NCI-H446 (cell line): ENCODE data around the gene HDAC4.

Experiments used
- DNase-seq, 2 experiments: peaks; one replicate each; lab custom pipeline; 2025; lab: John Stamatoyannopoulos, UW

HDAC4 gene

DNA sequence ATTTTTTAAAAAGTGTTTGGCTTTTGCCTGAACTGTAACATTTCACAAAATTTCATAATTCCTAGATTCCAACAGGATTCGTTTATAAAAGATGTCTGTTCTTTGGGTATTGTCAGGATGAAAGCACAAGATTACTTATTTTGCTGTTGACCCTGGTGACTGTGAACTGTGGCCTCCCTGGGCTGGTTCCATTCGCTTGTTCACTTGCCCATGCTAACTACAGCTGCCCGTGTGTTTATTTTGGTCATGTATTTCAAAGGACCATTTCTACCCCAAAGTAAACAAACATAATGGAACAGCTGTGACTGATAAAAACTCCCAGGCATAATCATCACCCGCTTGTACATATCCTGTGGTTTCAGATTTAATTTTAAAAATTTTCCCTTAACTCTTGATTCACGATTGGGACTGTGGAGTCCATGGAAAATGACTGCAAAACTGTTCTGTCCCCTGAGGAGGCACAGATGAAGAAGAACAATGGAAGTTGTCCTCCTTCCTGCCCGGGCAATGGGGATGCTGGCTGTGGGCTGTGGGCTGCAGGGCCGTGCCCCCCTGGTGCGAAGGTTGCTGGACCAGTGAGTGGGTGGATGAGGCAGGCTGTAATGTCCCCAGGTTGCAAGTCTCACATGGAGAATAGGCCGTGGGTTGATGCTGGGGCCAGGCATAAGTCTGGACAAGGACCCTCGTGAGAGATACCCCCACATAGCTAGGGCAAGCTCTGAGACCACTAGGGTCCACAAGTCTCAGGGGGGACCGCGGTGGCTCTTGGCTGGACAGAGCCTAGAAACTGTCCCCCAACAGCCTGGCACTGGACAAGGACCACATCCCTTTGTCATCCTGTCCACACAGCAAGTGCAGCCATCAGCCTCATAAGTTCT, 28.9 kb upstream of the HDAC4 start:
- no peak for DNase-seq

DNA sequence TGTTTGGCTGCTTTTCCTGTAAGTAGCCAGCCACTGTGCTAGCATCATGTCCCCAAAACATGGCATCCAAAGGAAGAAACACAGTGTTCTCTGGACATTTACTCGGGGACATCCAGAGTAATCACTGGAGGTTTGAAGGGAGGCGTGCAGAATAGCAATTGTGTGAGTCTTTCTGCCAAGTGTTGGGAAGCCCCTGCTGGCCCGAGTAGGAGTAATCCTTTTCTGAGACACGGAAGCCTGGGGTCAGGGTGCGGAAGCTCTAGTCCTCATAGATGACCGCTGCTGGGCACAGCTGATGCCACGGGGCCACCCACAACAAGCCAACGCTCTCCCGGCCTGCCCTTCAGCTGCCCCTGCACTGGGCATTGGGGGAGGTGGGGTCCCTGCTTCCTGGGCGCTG, 24.8 kb upstream of the HDAC4 start:
- no peak for DNase-seq

DNA sequence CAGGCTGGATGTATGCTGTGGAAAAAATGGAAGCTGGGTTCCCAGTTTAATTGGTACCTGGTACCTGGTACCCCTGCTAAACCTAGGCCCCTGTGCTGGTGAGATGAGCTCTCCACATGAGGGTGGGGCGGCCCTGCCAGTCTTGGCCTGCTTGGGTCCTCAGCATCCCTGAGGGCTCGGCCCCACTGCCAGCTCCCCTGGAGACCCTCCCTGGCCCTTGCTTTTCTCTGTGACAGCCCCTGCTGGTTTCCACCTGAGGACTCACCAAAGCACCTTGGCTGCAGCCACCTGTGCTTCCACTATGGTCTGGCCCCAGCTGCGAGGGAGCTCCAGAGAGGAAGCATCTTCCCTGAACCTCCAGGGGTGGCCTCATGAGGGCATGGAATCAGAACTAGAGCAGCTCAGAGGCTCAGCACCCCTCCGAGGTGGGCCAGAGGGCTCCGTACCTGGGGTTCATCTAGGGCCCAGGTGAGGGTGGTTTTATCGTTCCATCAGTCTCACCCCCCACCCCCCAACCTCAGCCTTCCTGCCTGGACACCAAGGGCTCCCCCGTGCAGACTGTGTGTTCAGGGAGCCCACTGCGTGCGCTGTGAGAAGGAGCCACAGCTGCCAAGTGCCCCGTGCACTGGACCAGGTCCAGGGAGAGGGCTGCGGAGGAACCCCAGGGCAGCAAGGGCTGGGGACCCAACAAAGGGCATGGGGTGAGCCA, 23.7 kb upstream of the HDAC4 start:
- DNase-seq, result no peak

DNA sequence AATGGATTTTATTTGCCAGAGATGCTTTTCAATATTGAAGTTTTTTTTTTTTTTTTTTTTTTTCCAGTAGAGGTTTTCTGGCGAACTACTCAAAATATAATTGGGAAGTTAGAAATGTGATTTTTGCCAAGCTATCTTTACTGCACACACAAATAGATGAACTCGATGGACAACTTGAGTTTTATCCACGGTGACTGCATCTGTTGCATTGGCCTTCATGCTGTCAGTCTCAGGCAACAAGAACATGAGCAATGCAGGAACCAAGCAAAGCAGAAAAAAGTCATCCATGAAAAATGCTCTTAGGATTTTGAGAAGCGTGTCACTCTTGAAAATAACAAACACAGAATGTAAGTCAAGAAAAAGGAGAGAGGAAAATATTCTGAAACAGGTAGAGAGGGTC, 22.7 kb upstream of the HDAC4 start:
- DNase-seq, result no peak

DNA sequence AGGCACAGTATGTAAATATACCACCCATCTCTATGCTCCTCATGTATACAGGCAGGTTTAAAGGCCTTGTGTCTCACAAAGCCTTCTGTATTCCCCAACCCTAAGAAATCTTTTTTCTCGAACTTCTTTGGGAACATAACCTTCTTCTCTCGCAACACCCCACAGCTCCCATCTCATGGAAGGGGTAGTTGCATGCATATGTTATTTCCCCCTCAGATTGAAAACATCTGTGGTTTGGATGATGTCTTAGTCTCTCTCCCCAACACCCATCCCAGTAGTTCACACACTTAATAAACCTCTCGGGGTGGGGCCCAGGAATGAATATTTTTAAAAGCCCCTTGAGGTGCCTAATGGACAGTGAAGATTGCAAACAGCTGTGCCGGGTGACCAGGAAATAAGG, 21.0 kb upstream of the HDAC4 start:
- no peak for DNase-seq

DNA sequence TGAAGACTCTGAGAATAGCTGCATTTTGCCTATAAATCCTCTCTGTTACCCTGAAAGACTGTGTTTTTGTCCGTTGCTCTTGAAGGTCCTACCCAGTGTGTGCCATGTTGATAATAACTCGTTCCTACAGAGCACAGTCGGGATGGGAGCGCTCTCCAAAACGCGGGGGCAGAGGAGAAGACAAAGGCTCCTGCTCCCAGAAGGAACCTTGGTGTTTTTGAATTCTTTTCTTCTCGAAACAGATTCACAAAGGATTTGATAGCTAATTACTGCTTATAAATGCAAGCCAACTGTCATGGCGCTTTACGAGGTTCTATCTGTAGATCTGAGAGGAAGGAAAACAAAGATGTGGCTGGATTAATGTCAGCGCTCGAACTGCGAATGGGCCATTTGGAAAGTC, 19.3 kb upstream of the HDAC4 start:
- no peak for DNase-seq

DNA sequence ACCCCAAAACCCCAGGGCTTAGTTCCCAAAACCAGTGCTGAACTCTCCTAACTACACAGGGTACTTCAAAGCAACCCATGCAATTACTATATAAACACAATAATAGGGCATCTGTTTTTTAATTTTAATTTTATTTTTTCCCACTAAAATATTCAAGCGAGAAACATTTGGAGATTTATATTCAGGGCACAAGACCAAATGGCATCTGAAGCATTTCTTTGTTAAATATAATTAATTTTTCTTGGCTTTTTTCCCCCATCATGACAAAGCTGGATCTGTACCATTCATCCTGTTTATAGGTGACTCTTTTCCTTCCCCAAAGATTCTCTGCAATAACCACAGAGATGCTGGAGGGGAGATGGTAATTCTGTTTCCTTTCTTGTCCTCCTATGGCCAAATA, 18.1 kb upstream of the HDAC4 start:
- no peak for DNase-seq

DNA sequence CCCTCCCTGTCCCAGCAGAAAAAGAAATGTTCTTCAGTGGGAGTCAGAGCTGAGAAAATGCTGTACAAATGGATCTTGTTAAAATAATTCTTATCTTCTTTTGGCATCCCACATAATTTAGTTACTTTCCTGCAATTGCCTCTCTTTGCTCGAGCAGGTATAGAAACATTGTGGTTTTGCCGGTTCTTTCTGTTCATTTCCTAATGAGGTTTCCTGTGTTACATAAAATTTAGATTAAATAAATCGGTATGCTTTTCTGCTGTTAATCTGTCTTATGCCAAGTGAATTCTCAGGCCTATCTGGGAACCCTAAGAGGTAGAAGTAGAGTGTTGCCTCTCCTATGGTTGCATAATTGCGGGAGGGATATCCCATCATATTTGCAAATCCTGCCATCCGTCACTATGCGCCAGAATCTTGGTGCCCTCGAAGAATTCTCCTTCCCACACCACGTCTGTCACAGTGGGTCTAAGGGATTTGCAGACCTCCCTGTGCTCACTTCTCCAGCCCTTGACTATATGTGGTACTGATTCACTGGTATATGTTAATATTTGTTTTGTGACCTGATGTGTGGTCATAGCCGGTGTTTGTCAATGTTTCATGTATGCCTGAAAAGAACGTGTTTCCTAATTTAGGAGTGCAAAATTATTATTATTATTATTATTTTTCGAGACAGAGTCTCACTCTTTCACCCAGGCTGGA, 12.2 kb upstream of the HDAC4 start:
- no peak for DNase-seq

DNA sequence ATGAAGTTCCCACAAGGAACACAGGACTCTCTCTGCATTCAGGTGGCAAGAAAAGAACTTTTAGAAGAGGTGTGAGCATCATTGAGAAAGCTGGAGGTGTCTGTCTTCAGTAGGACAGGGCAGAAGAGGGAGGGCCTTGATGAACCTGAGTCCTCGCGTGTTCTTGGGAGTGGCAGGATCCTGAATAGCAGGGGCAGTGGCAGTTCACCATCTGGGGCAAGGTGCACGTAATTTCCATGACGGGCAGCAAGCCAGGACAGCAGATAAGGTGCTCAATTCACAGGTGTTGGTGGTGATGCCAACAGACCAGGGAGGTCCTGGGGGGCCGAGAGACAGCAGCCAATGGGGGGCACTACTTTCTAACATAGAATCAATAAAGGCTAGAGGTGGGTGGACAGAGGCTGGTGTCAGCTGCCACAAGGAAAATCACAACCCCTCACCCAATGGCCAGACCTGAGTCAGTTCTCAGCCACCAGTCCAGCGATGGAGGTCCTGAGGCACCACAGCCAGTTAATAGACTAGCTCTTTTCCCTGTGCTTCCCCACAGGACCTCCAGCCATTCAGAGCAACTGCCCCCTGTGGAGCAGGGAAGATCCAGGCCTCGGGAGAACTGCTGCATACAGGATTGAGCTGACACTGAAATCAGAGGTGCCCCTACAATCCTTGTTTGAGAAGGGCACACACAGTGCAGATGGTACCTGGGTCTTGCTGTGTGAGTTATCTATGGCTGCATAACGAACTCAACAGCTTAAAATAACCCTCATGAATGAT, 10.9 kb upstream of the HDAC4 start:
- DNase-seq, result no peak

DNA sequence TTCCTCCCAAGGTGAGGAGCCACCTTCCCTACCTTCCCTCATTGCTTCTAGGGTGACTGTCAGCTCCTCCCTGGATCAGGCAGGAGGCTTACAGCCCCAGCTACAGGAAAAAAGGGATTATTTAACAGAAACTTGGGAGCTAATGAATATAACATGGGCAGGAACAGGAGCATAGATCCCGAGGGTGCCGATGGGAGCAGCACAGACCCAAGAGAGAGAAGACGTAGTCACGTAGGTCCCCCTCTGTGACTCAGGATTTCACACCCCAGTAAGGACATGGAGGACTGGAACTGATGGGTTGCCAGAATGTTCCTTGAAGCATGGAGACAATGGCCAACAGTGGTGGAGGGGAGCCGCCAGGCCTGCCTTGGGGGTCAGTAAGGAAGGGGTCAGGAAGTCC, 10.3 kb upstream of the HDAC4 start:
- DNase-seq, result no peak

DNA sequence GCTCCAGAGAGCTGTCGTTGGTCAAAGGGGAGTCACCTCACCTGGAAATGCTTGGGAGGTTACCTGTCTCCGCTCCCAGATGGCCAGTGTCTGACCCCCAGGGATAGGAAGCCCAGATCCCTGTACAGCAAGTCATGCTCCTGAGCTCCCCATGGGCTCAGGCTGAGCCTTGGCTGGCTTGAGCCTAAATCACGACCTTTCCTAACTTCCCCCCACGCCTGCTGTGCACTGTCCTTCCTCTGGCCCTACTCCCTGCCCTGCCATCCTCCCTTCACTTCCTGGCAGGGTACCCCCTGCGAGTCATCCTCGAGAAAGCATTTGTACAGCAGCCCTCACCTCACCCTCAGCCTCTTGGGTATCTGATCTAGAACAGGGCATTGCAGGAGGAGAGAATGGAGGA, 9.2 kb upstream of the HDAC4 start:
- no peak for DNase-seq

DNA sequence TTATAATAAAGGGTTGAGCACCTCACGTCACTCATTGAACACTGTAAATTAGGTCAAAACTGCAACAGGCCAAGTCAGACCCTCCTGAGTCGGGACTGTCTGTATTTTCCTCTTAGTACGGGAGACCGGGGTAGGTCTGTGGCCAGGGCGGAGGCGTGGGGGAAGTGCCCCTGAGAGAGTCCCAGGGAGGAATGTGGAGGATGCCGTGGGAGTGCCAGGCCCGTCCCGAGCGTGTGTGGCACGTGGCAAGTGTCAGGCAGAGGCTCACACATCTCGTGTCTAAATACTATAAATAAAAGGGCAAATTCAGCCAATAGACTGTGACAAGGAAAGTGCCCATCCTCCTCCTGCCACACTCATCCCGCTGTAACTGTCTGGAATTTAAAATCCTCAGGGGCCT, 6.3 kb upstream of the HDAC4 start:
- DNase-seq, result no peak

DNA sequence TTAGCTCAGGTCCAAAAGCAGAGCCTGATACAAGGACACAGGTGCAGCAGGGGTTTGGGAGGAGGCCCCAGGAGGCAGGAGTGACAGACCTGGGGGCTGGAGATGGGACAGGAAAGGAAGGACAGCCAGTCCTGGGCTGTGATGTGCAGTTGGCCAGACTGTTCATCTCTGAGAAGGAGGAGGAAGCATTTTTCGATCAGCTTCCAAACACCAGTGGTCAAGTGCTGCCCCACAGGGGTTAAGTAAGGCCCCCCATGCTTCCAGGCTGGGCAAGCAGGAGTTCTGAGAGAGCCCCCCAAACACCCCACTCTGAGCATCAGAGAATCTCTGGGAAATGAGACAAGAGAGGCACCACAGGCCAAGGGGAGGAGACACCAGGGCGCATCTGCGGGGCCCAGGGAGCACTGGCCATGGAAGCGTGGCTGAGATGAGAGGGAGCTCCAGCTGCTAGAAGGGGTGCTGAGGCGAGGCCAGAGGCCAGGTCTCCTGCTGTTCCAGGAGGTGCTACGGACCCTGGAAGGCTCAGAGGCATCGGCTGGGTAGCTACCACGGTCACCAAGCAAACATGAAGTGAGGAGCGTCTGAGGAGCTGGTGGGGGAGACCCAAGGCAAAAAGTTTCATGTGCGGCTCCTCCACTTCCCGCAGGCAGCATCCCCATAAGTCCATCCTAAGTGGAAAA, 5.6 kb upstream of the HDAC4 start:
- no peak for DNase-seq

DNA sequence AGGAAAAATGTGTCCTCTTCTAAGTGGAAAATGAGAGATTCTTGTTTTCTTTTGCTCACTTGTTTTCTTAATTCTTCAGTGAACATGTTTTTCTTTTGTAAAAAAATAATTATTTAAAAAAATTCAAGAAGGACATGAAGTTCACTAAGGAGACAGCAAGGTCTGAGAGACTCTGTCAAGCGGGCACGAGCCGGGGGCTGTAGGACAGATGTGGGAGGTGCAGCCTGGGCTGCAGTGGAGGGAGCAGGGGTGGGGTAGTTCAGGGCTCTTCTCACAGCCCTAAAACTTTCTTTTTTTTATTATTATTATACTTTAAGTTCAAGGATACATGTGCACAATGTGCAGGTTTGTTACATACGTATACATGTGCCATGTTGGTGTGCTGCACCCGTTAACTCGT, 4.3 kb upstream of the HDAC4 start:
- no peak for DNase-seq

DNA sequence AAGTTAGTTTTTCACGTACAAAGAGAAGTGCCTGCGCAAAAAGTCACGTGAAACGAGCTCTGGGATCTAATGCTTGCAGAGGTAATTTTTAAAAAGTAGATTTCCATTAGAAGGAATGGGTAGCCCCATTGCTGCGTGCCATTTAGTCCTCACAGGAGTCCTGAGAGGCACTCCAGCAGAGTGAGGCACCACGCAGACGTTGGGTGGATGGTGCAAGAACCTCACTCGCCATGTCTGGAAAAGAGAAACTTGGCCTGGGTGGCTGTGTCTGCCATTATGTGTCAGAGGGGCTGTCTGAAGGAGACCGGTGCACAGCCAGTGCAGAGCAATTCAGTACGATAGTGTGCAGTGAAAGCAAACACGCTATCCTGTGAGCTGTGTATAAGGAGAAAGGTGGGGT, 1.8 kb upstream of the HDAC4 start:
- DNase-seq, result no peak

DNA sequence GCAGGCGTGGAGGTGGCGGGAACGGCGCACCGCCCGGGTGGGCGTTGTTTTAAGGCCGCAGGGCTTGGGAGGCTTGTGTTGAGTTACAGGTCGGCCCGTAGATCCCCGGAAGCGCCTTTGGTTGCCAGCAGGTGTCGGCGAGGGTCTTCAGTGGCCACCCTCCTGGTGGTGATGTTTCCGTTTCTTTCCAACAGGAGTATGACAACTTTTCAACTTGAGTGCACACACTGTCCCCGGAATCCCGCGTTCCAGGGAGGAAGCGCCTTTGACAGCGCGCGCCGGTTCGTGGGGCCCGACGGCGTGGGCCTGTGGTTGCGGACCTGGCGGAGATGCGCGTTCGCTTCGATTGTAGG, 1.0 kb upstream of the HDAC4 start:
- DNase-seq, result peak in 1 of 2 experiments; percentile 57

DNA sequence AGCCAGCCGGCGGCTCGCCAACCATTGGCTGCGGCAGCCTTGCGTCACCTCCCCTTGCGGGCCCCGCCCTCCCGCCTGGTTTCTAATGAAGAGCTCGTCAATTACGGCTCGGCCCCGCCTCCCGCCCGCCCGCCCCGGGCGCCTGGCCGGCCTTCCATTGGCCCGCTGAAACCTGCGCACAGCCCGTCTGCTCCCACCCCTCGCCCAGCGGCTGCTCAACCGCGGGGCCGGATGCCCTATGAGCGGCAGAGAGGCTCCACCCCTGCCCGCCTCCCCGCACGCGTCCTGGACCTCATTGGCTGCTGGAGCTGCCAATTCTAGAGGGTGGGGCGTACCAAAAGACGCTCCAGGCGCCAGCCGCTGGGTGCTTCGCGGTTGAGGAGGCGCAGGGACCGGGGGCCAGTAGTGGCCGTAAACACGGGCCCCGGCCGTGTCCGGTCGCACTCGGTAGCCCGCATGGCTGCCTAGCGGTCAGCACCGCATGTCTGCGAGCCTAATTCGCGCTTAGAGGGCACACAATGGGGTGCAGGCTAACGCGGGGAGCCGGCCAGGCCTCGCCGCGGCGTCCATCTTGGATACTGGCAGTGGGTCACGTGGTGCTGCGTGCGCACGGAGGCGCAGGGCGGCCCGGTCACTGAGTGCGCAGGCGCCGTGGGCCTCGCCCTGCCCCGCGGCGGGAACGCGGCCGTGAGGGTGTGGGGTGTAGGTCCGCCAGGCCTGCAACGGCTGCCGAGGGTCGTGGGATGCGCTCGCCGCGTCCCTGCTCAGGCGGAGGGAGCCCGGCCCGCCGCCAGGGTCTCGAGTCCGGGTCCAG, 454 bp upstream of the HDAC4 start:
- DNase-seq, result peak; percentile 91 to 98

DNA sequence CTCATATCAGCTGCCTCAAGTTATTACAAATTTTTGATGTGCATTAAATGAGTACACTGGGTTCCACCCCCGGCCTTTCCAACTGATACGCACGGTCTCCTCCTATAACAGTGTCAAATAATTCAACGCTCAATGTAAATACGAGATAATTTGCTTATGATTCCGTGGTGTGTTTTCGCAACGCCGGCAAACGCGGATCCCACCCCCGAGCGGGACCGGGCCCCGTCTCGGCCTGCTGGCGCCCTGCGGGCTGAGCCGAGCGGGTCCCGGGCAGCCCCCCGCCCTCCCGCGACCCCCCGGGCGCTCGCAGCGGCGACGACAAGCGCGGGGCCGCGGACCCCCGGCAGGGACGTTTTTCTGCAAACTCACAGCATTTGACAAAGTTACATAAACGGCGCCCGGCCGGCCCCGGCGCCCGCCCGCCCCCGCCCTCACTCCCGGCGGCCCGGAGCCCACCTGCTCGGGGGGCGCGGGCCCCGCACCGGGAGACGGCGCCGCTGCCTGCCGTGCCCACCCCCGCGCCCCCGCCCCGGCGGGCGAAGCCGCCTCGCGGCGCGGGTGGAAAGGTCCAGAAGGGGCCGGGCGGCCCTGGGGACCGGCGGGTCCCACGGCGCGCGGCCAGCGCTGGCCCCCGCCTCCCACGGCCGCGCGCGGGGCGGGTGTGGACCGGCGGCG, 762 bp downstream of the HDAC4 start:
- no peak for DNase-seq

DNA sequence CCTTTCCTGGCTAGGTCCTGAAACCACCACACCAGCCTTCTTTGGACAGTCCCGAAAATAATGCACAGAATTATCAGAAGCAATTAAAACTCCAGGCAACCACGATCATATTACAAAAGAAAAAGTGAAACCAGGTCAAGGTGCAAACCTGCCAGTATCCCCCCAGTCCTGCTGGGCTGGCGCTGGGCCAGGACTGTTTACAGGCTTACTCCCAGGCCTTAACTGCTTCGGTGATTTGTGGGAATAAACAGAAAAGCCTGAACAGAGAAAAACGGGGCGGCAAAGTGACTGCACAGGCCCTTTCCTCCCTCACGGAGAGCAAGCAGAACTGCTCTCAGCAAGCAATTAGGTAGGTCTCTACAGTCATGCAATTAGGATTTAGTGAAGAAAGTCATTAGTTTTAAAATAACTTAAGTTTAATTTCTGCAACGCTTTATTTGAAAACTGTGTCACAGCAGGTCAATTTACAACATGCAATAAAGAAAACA, 1.3 kb downstream of the HDAC4 start:
- DNase-seq, result no peak

DNA sequence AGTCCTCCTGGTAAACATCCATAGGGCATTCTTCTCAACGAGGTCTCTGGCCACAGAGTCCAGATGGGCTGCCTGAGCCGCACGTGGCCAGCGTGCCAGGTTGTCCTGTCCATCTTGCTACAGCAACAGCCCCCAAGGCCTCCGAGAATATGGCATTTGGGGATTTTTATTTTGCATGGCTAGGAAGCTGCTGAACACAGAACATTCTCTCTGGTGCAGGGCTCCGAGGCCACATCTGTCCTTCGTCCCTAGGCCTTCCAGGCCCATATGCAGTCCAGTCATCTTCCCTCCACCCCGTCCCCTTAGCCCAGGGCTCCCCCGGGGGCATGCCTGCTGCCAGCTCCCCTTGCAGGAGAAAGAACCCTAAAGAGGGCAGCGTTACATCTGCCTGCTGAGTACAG, 2.3 kb downstream of the HDAC4 start:
- no peak for DNase-seq
